HepG2 (cell line): ENCODE measurements around the gene HID1. TPM values are rescaled to one million over a fixed set of nuclear protein-coding genes. Genes with fewer than 3 reads are reported as not detected.

ENCODE experiments used
- DR1 ChIP-seq: sonication (generic); formaldehyde crosslinking; IDR thresholded peaks from 2 replicates; pipeline ENCODE4 v1.8.0; 2021; ENCODE audit warnings: mild to moderate bottlenecking, missing genetic modification reagents, inconsistent platforms
- EED ChIP-seq: sonication (generic); formaldehyde crosslinking; IDR thresholded peaks from 2 replicates; pipeline ENCODE4 v1.5.0; 2020; ENCODE audit warnings: mild to moderate bottlenecking, missing genetic modification reagents
- HDAC2 ChIP-seq: sonication (generic); formaldehyde crosslinking; IDR thresholded peaks from 2 replicates; pipeline ENCODE4 v1.4.0; 2020; ENCODE audit warnings: missing genetic modification reagents
- HOXA7 ChIP-seq: sonication (generic); formaldehyde crosslinking; IDR thresholded peaks from 2 replicates; pipeline ENCODE4 v1.8.1; 2022; ENCODE audit warnings: mild to moderate bottlenecking, missing genetic modification reagents, moderate library complexity
- IRX3 ChIP-seq: sonication (generic); formaldehyde crosslinking; IDR thresholded peaks from 2 replicates; pipeline ENCODE4 v1.8.1; 2023; ENCODE audit warnings: mild to moderate bottlenecking, low read depth, missing genetic modification reagents, borderline replicate concordance
- KLF6 ChIP-seq: IDR thresholded peaks from 2 replicates; pipeline ENCODE4 v1.8.0; 2016; ENCODE audit warnings: missing biosample characterization, missing genetic modification reagents
- NRL ChIP-seq: sonication (generic); formaldehyde crosslinking; IDR thresholded peaks from 2 replicates; pipeline ENCODE4 v1.5.0; 2020; ENCODE audit warnings: missing genetic modification reagents, mild to moderate bottlenecking, moderate library complexity, borderline replicate concordance
- PHB2 ChIP-seq: fragments of 450-650 bp; IDR thresholded peaks from 2 replicates; pipeline ENCODE4 v1.6.1; 2018; ENCODE audit not compliant: partially characterized antibody
- SUZ12 ChIP-seq: fragments of 150-350 bp; IDR thresholded peaks from 2 replicates; pipeline ENCODE4 v1.6.1; 2014; ENCODE audit warnings: low read depth, low read length
- ZFP36L1 ChIP-seq: sonication (generic); formaldehyde crosslinking; IDR thresholded peaks from 2 replicates; pipeline ENCODE4 v1.8.0; 2022; ENCODE audit warnings: mild to moderate bottlenecking, missing genetic modification reagents, moderate library complexity
- ZNF101 ChIP-seq: sonication (generic); formaldehyde crosslinking; IDR thresholded peaks from 2 replicates; pipeline ENCODE4 v1.4.0; 2020; ENCODE audit warnings: mild to moderate bottlenecking, low read depth, missing genetic modification reagents, borderline replicate concordance
- ZNF143 ChIP-seq: sonication (generic); formaldehyde crosslinking; IDR thresholded peaks from 2 replicates; pipeline ENCODE4 v1.4.0; 2020; ENCODE audit warnings: missing genetic modification reagents
- ZNF232 ChIP-seq: sonication (generic); formaldehyde crosslinking; IDR thresholded peaks from 2 replicates; pipeline ENCODE4 v1.4.0; 2020; ENCODE audit warnings: missing genetic modification reagents, borderline replicate concordance
- ZNF430 ChIP-seq: sonication (generic); formaldehyde crosslinking; IDR thresholded peaks from 2 replicates; pipeline ENCODE4 v1.9.0; 2021; ENCODE audit warnings: mild to moderate bottlenecking, missing genetic modification reagents
- ZNF543 ChIP-seq: sonication (generic); formaldehyde crosslinking; IDR thresholded peaks from 2 replicates; pipeline ENCODE4 v1.4.0; 2020; ENCODE audit warnings: mild to moderate bottlenecking, missing genetic modification reagents
- ZNF678 ChIP-seq: sonication (generic); formaldehyde crosslinking; IDR thresholded peaks from 2 replicates; pipeline ENCODE4 v1.4.0; 2020; ENCODE audit warnings: mild to moderate bottlenecking, missing genetic modification reagents
- ZNF7 ChIP-seq: IDR thresholded peaks from 2 replicates; pipeline ENCODE4 v1.6.1; 2016; ENCODE audit warnings: missing biosample characterization, missing genetic modification reagents
- ZNF816 ChIP-seq: sonication (generic); formaldehyde crosslinking; IDR thresholded peaks from 2 replicates; pipeline ENCODE4 v1.8.0; 2022; ENCODE audit warnings: missing genetic modification reagents, mild to moderate bottlenecking, borderline replicate concordance
- polyA plus RNA-seq, 8 experiments: library from polyadenylated mRNA; depleted of rRNA in 3 of 8; stranded (reverse) in 7 of 8; unstranded in 1 of 8; fragments of >200 nt; fragmentation: Illumina TruSeq in 4 of 8; extraction: Trizol in 4 of 8; gene quantifications; 2 replicates each; pipeline versions ENCODE4 v1.2.1 to v1.2.3, GENCODE V29; 2011 to 2016; ENCODE audit warnings: low read depth in 4 of 8, missing spikeins in 1 of 8, mixed read lengths in 1 of 8; ENCODE audit not compliant: insufficient read depth in 1 of 8
- total RNA-seq, 5 experiments: library from RNA; depleted of rRNA; stranded (reverse); fragments of >200 nt; fragmentation: Illumina TruSeq; extraction: Trizol; gene quantifications; 2 replicates each; pipeline ENCODE4 v1.2.3, GENCODE V29; 2016; ENCODE audit warnings: low read depth in 1 of 5
- TF ChIP-seq, protein P1 (sequence below): IDR thresholded peaks from 2 replicates; pipeline ENCODE4 v1.6.1; 2016; ENCODE audit warnings: low read depth
- TF ChIP-seq, protein P2 (sequence below): sonication (generic); formaldehyde crosslinking; IDR thresholded peaks from 2 replicates; pipeline ENCODE4 v1.8.1; 2023; ENCODE audit warnings: mild to moderate bottlenecking, missing genetic modification reagents, borderline replicate concordance
- TF ChIP-seq, protein P3 (sequence below): sonication (generic); formaldehyde crosslinking; IDR thresholded peaks from 2 replicates; pipeline ENCODE4 v1.5.0; 2020; ENCODE audit warnings: missing genetic modification reagents
- TF ChIP-seq, protein P4 (sequence below): sonication (generic); formaldehyde crosslinking; IDR thresholded peaks from 2 replicates; pipeline ENCODE4 v1.5.0; 2020; ENCODE audit warnings: mild to moderate bottlenecking, low read depth, missing genetic modification reagents, borderline replicate concordance
- TF ChIP-seq, protein P5 (sequence below): sonication (generic); formaldehyde crosslinking; IDR thresholded peaks from 2 replicates; pipeline ENCODE4 v1.9.0; 2021; ENCODE audit warnings: missing genetic modification reagents, borderline replicate concordance
- TF ChIP-seq, protein P6 (sequence below): sonication (generic); formaldehyde crosslinking; IDR thresholded peaks from 2 replicates; pipeline ENCODE4 v1.5.0; 2020; ENCODE audit warnings: missing genetic modification reagents

HID1 gene
- total and polyA plus RNA-seq, 2 of the 13 experiments (the other 11 are each of a cell fraction or from before 2014, with no cell fraction given), result 2.1 to 10.6 TPM

DNA sequence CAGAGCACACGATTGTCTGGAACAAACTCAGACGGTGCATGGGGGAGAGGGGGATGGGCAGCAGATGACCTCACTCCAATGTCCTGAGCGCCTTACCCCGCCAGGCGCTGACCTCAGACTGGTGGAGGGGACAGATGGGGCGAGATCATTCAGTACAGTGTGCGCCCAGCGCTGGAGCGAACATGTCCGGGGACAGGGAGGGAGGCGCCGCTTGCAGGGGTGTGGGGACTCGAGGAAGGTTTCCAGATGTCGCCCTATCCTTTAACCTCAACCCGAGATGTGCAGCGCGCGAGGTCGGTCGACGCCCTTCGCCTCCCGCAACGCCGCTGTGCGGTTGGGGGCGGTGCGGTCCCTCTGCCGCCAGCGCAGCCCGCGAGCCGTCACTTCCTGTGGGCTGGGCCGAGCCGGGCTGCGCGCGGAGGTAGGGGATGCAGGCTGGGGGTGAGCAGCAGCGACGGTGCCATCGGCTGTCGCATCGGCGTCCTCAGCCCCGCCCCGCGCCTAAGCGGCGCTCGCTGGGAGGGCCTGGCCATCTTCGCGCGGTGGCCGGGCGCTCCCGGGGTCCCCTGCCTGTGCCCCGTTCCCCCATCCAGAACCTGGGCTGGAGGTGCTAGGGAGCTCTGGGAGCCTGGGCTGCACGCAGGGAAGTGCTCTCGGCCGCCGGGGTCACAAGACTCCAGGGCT, 9.6 kb upstream of the HID1 start (continued):
- TF ChIP-seq ZNF143 (peak; percentile 24; the same call in 1 of the 2 replicates), ZNF543 (peak; percentile 89), ZNF232 (peak; percentile 24; the same call in 1 of the 2 replicates), ZNF678 (CRISPR knock-in tag) (peak; percentile 88), HDAC2 (CRISPR knock-in tag) (peak; percentile 50), KLF6 (CRISPR knock-in tag) (peak; percentile 87), ZNF816 (peak; percentile 87; the same call in 1 of the 2 replicates), ZNF101 (CRISPR knock-in tag) (peak; percentile 80; the same call in 1 of the 2 replicates), PHB2 (no peak), EED (CRISPR knock-in tag) (peak; percentile 98), SUZ12 (no peak), IRX3 (CRISPR knock-in tag) (no peak), ZNF7 (CRISPR knock-in tag) (no peak), NRL (peak; percentile 90), HOXA7 (CRISPR knock-in tag) (no peak), ZNF430 (CRISPR knock-in tag) (peak; percentile 74), ZFP36L1 (CRISPR knock-in tag) (no peak), DR1 (CRISPR knock-in tag) (peak; percentile 79; the same call in 1 of the 2 replicates)
- TF ChIP-seq, protein P1, sequence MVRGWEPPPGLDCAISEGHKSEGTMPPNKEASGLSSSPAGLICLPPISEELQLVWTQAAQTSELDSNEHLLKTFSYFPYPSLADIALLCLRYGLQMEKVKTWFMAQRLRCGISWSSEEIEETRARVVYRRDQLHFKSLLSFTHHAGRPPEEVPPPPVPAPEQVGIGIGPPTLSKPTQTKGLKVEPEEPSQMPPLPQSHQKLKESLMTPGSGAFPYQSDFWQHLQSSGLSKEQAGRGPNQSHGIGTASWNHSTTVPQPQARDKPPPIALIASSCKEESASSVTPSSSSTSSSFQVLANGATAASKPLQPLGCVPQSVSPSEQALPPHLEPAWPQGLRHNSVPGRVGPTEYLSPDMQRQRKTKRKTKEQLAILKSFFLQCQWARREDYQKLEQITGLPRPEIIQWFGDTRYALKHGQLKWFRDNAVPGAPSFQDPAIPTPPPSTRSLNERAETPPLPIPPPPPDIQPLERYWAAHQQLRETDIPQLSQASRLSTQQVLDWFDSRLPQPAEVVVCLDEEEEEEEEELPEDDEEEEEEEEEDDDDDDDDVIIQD (CRISPR knock-in tag), result peak; percentile 21; the same call in 1 of the 2 replicates
- TF ChIP-seq, protein P2, sequence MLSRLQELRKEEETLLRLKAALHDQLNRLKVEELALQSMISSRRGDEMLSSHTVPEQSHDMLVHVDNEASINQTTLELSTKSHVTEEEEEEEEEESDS (CRISPR knock-in tag), result no peak
- TF ChIP-seq, protein P3, sequence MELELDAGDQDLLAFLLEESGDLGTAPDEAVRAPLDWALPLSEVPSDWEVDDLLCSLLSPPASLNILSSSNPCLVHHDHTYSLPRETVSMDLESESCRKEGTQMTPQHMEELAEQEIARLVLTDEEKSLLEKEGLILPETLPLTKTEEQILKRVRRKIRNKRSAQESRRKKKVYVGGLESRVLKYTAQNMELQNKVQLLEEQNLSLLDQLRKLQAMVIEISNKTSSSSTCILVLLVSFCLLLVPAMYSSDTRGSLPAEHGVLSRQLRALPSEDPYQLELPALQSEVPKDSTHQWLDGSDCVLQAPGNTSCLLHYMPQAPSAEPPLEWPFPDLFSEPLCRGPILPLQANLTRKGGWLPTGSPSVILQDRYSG (CRISPR knock-in tag), result no peak
- TF ChIP-seq, protein P4, sequence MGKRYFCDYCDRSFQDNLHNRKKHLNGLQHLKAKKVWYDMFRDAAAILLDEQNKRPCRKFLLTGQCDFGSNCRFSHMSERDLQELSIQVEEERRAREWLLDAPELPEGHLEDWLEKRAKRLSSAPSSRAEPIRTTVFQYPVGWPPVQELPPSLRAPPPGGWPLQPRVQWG (CRISPR knock-in tag), result no peak
- TF ChIP-seq, protein P5, sequence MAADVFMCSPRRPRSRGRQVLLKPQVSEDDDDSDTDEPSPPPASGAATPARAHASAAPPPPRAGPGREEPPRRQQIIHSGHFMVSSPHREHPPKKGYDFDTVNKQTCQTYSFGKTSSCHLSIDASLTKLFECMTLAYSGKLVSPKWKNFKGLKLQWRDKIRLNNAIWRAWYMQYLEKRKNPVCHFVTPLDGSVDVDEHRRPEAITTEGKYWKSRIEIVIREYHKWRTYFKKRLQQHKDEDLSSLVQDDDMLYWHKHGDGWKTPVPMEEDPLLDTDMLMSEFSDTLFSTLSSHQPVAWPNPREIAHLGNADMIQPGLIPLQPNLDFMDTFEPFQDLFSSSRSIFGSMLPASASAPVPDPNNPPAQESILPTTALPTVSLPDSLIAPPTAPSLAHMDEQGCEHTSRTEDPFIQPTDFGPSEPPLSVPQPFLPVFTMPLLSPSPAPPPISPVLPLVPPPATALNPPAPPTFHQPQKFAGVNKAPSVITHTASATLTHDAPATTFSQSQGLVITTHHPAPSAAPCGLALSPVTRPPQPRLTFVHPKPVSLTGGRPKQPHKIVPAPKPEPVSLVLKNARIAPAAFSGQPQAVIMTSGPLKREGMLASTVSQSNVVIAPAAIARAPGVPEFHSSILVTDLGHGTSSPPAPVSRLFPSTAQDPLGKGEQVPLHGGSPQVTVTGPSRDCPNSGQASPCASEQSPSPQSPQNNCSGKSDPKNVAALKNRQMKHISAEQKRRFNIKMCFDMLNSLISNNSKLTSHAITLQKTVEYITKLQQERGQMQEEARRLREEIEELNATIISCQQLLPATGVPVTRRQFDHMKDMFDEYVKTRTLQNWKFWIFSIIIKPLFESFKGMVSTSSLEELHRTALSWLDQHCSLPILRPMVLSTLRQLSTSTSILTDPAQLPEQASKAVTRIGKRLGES (CRISPR knock-in tag), result 0 out of 2 replicates have a peak, but pooled peaks have one; percentile 15
- TF ChIP-seq, protein P6, sequence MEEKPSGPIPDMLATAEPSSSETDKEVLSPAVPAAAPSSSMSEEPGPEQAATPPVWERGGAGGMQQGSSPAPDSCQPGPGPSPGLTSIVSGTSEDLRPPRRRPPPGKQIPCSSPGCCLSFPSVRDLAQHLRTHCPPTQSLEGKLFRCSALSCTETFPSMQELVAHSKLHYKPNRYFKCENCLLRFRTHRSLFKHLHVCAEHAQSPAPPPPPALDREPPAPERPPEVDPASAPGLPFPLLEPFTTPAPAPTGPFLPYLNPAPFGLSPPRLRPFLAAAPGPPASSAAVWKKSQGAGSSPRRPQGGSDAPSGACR (CRISPR knock-in tag), result peak; percentile 91
